ENCODE results near the gene CFAP68. TPM values are rescaled to one million over a fixed set of nuclear protein-coding genes. Genes with fewer than 3 reads are reported as not detected.
A peak's percentile ranks its signal among the peaks of the same experiment; 100 is the strongest.

CFAP68 gene
- total and polyA plus RNA-seq, 10 donors, result 9.4 to 37.1 (median 13.6) TPM

DNA sequence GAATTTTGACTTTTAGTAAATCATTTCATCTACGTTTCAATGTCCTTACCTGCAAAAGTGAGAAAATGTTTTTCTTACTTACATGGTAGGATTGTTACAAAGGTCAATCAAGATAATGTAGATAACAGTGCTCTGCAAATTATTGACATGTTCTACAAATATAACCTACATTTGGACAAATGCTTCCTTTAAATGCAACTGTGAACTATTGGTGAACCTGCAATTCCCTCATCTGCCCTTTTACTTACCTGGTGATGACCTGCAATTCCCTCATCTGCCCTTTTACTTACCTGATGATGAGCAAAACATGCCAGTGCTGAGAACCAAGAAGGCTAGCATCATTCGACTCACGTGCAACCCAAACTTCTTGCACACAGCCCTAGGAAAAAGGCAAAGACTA, 19.1 kb upstream of the CFAP68 start:
- no peaks in the 10 kb centered on the region for H3K9me3 ChIP-seq
- intact Hi-C loops (cut with DNase I; ENCODE audit: low total_unique reads), result no loop called here
- H3K4me3 ChIP-seq, result no peak overlapping the region
- no peak overlapping the region for H3K27ac ChIP-seq
- peaks cover 0 to 100% (median 63%) of the 10 kb centered on the region in 6 donors for H3K36me3 ChIP-seq
- H3K4me1 ChIP-seq, result no peaks in the 10 kb centered on the region
- no peak for DNase-seq
- 94 to 99% (median 96%) methylated on average over 3 of the region's 3 CpGs for WGBS, 5 donors
- H3K27me3 ChIP-seq (replicated peaks in 1 of 7), result no peaks in the 10 kb centered on the region
- TF ChIP-seq, protein P1, sequence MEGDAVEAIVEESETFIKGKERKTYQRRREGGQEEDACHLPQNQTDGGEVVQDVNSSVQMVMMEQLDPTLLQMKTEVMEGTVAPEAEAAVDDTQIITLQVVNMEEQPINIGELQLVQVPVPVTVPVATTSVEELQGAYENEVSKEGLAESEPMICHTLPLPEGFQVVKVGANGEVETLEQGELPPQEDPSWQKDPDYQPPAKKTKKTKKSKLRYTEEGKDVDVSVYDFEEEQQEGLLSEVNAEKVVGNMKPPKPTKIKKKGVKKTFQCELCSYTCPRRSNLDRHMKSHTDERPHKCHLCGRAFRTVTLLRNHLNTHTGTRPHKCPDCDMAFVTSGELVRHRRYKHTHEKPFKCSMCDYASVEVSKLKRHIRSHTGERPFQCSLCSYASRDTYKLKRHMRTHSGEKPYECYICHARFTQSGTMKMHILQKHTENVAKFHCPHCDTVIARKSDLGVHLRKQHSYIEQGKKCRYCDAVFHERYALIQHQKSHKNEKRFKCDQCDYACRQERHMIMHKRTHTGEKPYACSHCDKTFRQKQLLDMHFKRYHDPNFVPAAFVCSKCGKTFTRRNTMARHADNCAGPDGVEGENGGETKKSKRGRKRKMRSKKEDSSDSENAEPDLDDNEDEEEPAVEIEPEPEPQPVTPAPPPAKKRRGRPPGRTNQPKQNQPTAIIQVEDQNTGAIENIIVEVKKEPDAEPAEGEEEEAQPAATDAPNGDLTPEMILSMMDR (IDR thresholded peaks at IDR 0.05 in 8 of 11, conservative IDR thresholded peaks at IDR 0.05 in 3 of 11), result no peak
- TF ChIP-seq POLR2AphosphoS5 (IDR thresholded peaks at IDR 0.05) (no peak), POLR2A (IDR thresholded peaks at IDR 0.05) (no peak)

GRCh38 chr11:111870113-111870512, 9.2 kb upstream of the CFAP68 start:
- H3K27ac ChIP-seq, result peak overlapping the region in 1 of 8 donors; percentile 95
- no peaks in the 10 kb centered on the region for H3K9me3 ChIP-seq
- DNase-seq, result no peak
- H3K4me1 ChIP-seq, result peaks cover 9 to 38% (median 20%) of the 10 kb centered on the region in 6 donors
- 90 to 100% (median 100%) methylated on average over 1 of the region's 1 CpG for WGBS, 5 donors
- peak overlapping the region in 4 of 8 donors; percentile 91 to 98 (median 95) for H3K4me3 ChIP-seq
- H3K27me3 ChIP-seq (replicated peaks in 1 of 7), result no peaks in the 10 kb centered on the region
- TF ChIP-seq, protein P1 (IDR thresholded peaks at IDR 0.05 in 8 of 11, conservative IDR thresholded peaks at IDR 0.05 in 3 of 11), result no peak
- TF ChIP-seq POLR2A (IDR thresholded peaks at IDR 0.05) (no peak), POLR2AphosphoS5 (IDR thresholded peaks at IDR 0.05) (no peak)
- H3K36me3 ChIP-seq, result peaks cover 0 to 45% (median 32%) of the 10 kb centered on the region in 6 donors
- intact Hi-C loops (cut with DNase I; ENCODE audit: low total_unique reads), result no loop called here

GRCh38 chr11:111870522-111870885, 8.8 kb upstream of the CFAP68 start:
- intact Hi-C loops (cut with DNase I; ENCODE audit: low total_unique reads), result no loop called here

GRCh38 chr11:111870886-111871692, 8.3 kb upstream of the CFAP68 start, which contains the start of gene ALG9:
TSS of gene ALG9 (minus strand) at chr11:111871581. CDS start at chr11:111871482, 99 bp downstream.
- intact Hi-C loops (cut with DNase I; ENCODE audit: low total_unique reads), result no loop called here
- Histone ChIP-seq H3K27ac (peak within 1 kb of the TSS; percentile 91 to 96 (median 93)), H3K36me3 (peaks cover 0 to 45% (median 29%) of the 10 kb centered on the region in 6 donors), H3K4me3 (peak within 1 kb of the TSS; percentile 81 to 98 (median 92)), H3K4me1 (peaks cover 9 to 38% (median 20%) of the 10 kb centered on the region in 6 donors), H3K27me3 (replicated peaks in 1 of 7) (no peaks in the 10 kb centered on the region), H3K9me3 (no peaks in the 10 kb centered on the region)
- no peak for TF ChIP-seq POLR2A (IDR thresholded peaks at IDR 0.05)
- peak; percentile 77 to 84 (median 80) for TF ChIP-seq POLR2AphosphoS5 (IDR thresholded peaks at IDR 0.05)
- TF ChIP-seq, protein P1 (IDR thresholded peaks at IDR 0.05 in 8 of 11, conservative IDR thresholded peaks at IDR 0.05 in 3 of 11), result peak in 1 of 11 experiments; percentile 31
- WGBS, 5 donors, result 0 to 1% (median 1%) methylated on average over 30 to 51 of the region's 51 CpGs
- DNase-seq, result peak; percentile 93

More at GRCh38 chr11:111870522-111870885, 8.8 kb upstream of the CFAP68 start:
- H3K9me3 ChIP-seq, result no peaks in the 10 kb centered on the region
- no peak for DNase-seq
- H3K27ac ChIP-seq, result peak overlapping the region; percentile 91 to 96 (median 93)
- TF ChIP-seq, protein P1 (IDR thresholded peaks at IDR 0.05 in 8 of 11, conservative IDR thresholded peaks at IDR 0.05 in 3 of 11), result no peak
- TF ChIP-seq POLR2AphosphoS5 (IDR thresholded peaks at IDR 0.05), result no peak
- TF ChIP-seq POLR2A (IDR thresholded peaks at IDR 0.05), result no peak
- peaks cover 9 to 38% (median 20%) of the 10 kb centered on the region in 6 donors for H3K4me1 ChIP-seq
- H3K4me3 ChIP-seq, result peak overlapping the region; percentile 81 to 98 (median 92)
- H3K36me3 ChIP-seq, result peaks cover 0 to 45% (median 30%) of the 10 kb centered on the region in 6 donors
- H3K27me3 ChIP-seq (replicated peaks in 1 of 7), result no peaks in the 10 kb centered on the region

Measured in spleen (tissue), 11 donors.